Progenitor cell of endocrine pancreas (in vitro differentiated cells): ENCODE data around the gene PTPN13. TPM values are rescaled to one million over a fixed set of nuclear protein-coding genes. Genes with fewer than 3 reads are reported as not detected.

Experiments
- DNase-seq: peaks from one replicate; pipeline ENCODE4 v3.0.0; 2021; ENCODE audit warnings: low spot score; ENCODE audit not compliant: unreplicated experiment
- H3K27ac Mint-ChIP-seq: 2 replicates; pipeline ENCODE4 v1.8.0; 2021; ENCODE audit warnings: mild to moderate bottlenecking, moderate library complexity, mixed read lengths
- H3K27me3 Mint-ChIP-seq: 2 replicates; pipeline ENCODE4 v1.8.0; 2021; ENCODE audit warnings: mixed read lengths
- H3K36me3 Mint-ChIP-seq: 2 replicates; pipeline ENCODE4 v1.8.0; 2022; ENCODE audit warnings: mixed read lengths; ENCODE audit not compliant: insufficient read depth
- H3K4me1 Mint-ChIP-seq: 2 replicates; pipeline ENCODE4 v1.8.0; 2021; ENCODE audit warnings: low read depth, mixed read lengths
- H3K4me3 Mint-ChIP-seq: 2 replicates; pipeline ENCODE4 v1.8.0; 2021; ENCODE audit warnings: low read depth, mild to moderate bottlenecking, moderate library complexity, mixed read lengths
- H3K9me3 Mint-ChIP-seq: 2 replicates; pipeline ENCODE4 v1.8.0; 2021; ENCODE audit warnings: low read depth, mixed read lengths
- CTCF ChIP-seq: fragments of 200-600 bp; sonication (generic); IDR thresholded peaks from one replicate; pipeline ENCODE4 v1.5.0; 2021; ENCODE audit warnings: antibody characterized with exemption, mild to moderate bottlenecking; ENCODE audit not compliant: unreplicated experiment
- total RNA-seq: library from RNA; stranded (reverse); gene quantifications from 2 replicates; pipeline ENCODE4 v1.2.1, GENCODE V29; 2021

The PTPN13 gene
- total RNA-seq, 1 donor from 2014 or later: 63.1 TPM

DNA sequence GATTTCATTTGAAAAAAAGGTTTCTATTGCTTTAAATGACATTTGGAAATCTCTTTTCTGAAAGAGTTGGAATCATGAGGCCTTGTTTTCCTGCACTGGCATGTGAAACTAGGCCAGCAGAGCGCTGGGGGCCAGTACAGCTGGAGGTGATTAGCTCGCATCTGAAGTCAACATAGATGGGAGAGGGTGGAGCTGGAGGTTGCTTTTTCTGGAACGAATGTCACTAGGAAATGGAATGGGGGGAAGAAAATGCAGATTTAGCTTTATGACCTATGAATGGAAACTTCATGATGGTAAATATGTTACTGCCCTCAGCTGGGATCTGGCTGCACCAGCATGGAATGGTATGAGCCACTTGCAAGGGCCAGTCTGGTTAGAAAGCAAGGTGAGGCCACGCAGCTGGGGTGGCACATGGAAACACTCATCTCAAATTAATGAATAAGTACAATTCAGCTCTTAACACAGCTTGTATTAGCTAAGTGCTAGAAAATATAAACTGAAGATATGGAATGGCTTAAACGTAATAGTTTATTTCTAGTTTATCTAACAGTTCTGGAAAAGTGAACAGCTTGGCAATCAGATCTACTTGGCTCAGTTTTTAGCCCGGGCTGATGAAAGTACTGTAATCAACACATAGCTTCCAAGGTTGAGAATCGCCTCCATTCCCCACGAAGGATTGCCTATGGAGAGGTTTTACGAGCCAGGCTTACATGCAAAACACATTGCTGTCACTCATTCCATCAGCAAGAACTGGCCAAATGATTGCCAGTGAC is 222.6 kb downstream of the PTPN13 start:
- Mint-ChIP-seq H3K27ac (no peak overlapping the region), H3K27me3 (no peaks in the 10 kb centered on the region), H3K9me3 (peaks cover 8% of the 10 kb centered on the region), H3K4me1 (peaks cover 18% of the 10 kb centered on the region), H3K4me3 (no peak overlapping the region), H3K36me3 (peaks cover 39% of the 10 kb centered on the region)
- TF ChIP-seq CTCF: no peak
- no peak for DNase-seq

DNA sequence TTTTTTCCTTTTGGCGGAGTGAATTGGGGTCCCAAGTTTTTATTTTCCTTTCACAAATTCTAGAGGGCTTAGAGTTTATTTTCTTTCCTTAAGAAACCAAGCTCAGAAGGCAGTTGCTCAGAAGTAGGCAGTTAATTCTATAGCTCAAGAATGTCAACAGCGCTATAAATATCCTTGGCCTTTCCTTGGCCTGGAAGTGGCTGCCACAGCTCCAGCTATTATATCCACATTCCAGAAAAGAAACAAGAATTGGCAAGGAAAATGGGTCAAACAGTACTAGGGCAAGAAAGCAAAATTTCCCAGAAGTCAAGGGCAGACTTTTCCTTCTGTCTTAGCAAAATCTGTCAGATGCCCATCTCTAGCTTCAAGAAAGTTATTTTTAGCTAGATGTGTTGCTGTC is 224.1 kb downstream of the PTPN13 start:
- DNase-seq: no peak
- peak overlapping the region; percentile 74 for H3K27ac Mint-ChIP-seq
- H3K27me3 Mint-ChIP-seq: no peaks in the 10 kb centered on the region
- H3K4me1 Mint-ChIP-seq: peaks cover 18% of the 10 kb centered on the region
- peaks cover 8% of the 10 kb centered on the region for H3K9me3 Mint-ChIP-seq
- peaks cover 32% of the 10 kb centered on the region for H3K36me3 Mint-ChIP-seq
- TF ChIP-seq CTCF: no peak
- H3K4me3 Mint-ChIP-seq: no peak overlapping the region

DNA sequence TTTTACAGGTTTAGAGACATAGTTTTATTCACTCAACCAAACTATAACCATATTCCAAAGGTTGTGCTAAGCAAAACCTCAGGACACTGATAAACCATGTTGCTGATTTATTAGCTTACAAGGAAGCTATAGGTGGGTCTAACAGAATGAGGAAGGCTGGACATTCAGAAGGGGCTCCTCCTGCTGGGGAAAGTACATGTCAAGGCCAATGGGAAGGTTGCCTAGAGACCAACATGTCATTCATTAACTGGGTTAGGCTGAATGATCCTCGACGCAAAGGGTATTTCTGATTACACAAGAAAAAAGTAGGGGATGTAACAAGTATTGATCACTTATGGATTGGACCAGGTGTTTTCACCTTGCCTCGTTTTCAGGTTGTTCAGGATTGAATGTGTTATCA is 224.7 kb downstream of the PTPN13 start:
- peak; percentile 24 for TF ChIP-seq CTCF
- Mint-ChIP-seq H3K4me1 (peaks cover 18% of the 10 kb centered on the region), H3K36me3 (peaks cover 28% of the 10 kb centered on the region), H3K27me3 (no peaks in the 10 kb centered on the region), H3K9me3 (peaks cover 8% of the 10 kb centered on the region), H3K4me3 (no peak overlapping the region), H3K27ac (peak overlapping the region; percentile 59)
- DNase-seq: no peak

- H3K4me1 Mint-ChIP-seq: peaks cover 18% of the 10 kb centered on the region
- peaks cover 23% of the 10 kb centered on the region for H3K36me3 Mint-ChIP-seq
- no peak for TF ChIP-seq CTCF
- H3K4me3 Mint-ChIP-seq: no peak overlapping the region
- peak overlapping the region; percentile 29 for H3K27ac Mint-ChIP-seq
- peaks cover 8% of the 10 kb centered on the region for H3K9me3 Mint-ChIP-seq
- no peak for DNase-seq
- no peaks in the 10 kb centered on the region for H3K27me3 Mint-ChIP-seq
Observed at GRCh38 chr4:86819561-86819960, 225.4 kb downstream of the PTPN13 start.

GRCh38 chr4:86821151-86821550 is 227.0 kb downstream of the PTPN13 start:
- peaks cover 11% of the 10 kb centered on the region for H3K36me3 Mint-ChIP-seq
- no peak overlapping the region for H3K4me3 Mint-ChIP-seq
- no peak for TF ChIP-seq CTCF
- peaks cover 3% of the 10 kb centered on the region for H3K9me3 Mint-ChIP-seq
- peaks cover 18% of the 10 kb centered on the region for H3K4me1 Mint-ChIP-seq
- no peaks in the 10 kb centered on the region for H3K27me3 Mint-ChIP-seq
- H3K27ac Mint-ChIP-seq: no peak overlapping the region
- no peak for DNase-seq
